Peyer's patch (tissue), 4 donors: ENCODE data around the gene PRKAR1B.

Experiments
- POLR2A ChIP-seq, 2 donors: fragments of 450-650 bp; IDR thresholded peaks; one replicate each; pipeline ENCODE4 v1.5.1; 2017; ENCODE audit warnings: antibody characterized with exemption in 2 of 2, mild to moderate bottlenecking in 2 of 2, moderate library complexity in 2 of 2
- TF ChIP-seq, protein P1 (sequence below), 6 experiments: fragments of 450-650 bp in 4 of 6; fragments of 200-600 bp in 2 of 6; sonication (generic) in 1 of 6; IDR thresholded peaks; one replicate each; pipeline ENCODE4 v1.5.1; 2017 to 2019; ENCODE audit warnings: antibody characterized with exemption in 6 of 6, mild to moderate bottlenecking in 3 of 6, moderate library complexity in 1 of 6

- TF ChIP-seq, protein P1, sequence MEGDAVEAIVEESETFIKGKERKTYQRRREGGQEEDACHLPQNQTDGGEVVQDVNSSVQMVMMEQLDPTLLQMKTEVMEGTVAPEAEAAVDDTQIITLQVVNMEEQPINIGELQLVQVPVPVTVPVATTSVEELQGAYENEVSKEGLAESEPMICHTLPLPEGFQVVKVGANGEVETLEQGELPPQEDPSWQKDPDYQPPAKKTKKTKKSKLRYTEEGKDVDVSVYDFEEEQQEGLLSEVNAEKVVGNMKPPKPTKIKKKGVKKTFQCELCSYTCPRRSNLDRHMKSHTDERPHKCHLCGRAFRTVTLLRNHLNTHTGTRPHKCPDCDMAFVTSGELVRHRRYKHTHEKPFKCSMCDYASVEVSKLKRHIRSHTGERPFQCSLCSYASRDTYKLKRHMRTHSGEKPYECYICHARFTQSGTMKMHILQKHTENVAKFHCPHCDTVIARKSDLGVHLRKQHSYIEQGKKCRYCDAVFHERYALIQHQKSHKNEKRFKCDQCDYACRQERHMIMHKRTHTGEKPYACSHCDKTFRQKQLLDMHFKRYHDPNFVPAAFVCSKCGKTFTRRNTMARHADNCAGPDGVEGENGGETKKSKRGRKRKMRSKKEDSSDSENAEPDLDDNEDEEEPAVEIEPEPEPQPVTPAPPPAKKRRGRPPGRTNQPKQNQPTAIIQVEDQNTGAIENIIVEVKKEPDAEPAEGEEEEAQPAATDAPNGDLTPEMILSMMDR (IDR thresholded peaks at IDR 0.05), result no peak
- TF ChIP-seq POLR2A (IDR thresholded peaks at IDR 0.05), result no peak
Measured at GRCh38 chr7:742791-743190, 15.7 kb upstream of the PRKAR1B start.
